ENCODE data around the gene FEZ2.

GRCh38 chr2:36560726-36561125 is 37.2 kb downstream of the FEZ2 start:
- no peak for TF ChIP-seq CTCF (IDR thresholded peaks at IDR 0.05)
- no peak for TF ChIP-seq MAX (IDR thresholded peaks at IDR 0.05; ENCODE audit: low read depth)
- no peak for TF ChIP-seq RAD21 (IDR thresholded peaks at IDR 0.05; ENCODE audit: low read length)
- TF ChIP-seq EP300 (IDR thresholded peaks at IDR 0.05; ENCODE audit: borderline replicate concordance in 1 of 2, low read depth in 1 of 2, low read length in 1 of 2), result no peak
- no peak for TF ChIP-seq POLR2AphosphoS5 (IDR thresholded peaks at IDR 0.05; ENCODE audit: low read depth, low read length)
- no peak for TF ChIP-seq REST (IDR thresholded peaks at IDR 0.05; ENCODE audit: low read depth, low read length)
- no peak for TF ChIP-seq FOSL2 (IDR thresholded peaks at IDR 0.05; ENCODE audit: borderline replicate concordance, low read depth)
- TF ChIP-seq SIN3A (IDR thresholded peaks at IDR 0.05; ENCODE audit: borderline replicate concordance, low read depth, low read length), result no peak
- TF ChIP-seq GABPA (IDR thresholded peaks at IDR 0.05; ENCODE audit: low read depth), result no peak
- TF ChIP-seq NRF1 (IDR thresholded peaks at IDR 0.05; ENCODE audit: low read depth, low read length), result no peak
- no peak for TF ChIP-seq TAF1 (IDR thresholded peaks at IDR 0.05; ENCODE audit: borderline replicate concordance, low read depth, low read length)
- no peak for TF ChIP-seq IRF3 (IDR thresholded peaks at IDR 0.05; ENCODE audit: low read depth, low read length)
- TF ChIP-seq RCOR1 (IDR thresholded peaks at IDR 0.05; ENCODE audit: low read length), result no peak
